Osteocyte (in vitro differentiated cells): ENCODE measurements around the gene VEGFA. TPM values are rescaled to one million over a fixed set of nuclear protein-coding genes. Genes with fewer than 3 reads are reported as not detected.

Experiments used
- DNase-seq: peaks from one replicate; pipeline ENCODE4 v3.0.0; 2021; ENCODE audit warnings: mixed read lengths; ENCODE audit not compliant: unreplicated experiment; ENCODE audit errors: extremely low spot score
- H3K27ac Mint-ChIP-seq: one replicate; pipeline ENCODE4 v1.8.0; 2021; ENCODE audit warnings: mild to moderate bottlenecking, mixed read lengths; ENCODE audit not compliant: unreplicated experiment
- H3K27me3 Mint-ChIP-seq: one replicate; pipeline ENCODE4 v1.8.0; 2021; ENCODE audit warnings: mixed read lengths; ENCODE audit not compliant: unreplicated experiment
- H3K36me3 Mint-ChIP-seq: one replicate; pipeline ENCODE4 v1.8.0; 2021; ENCODE audit warnings: mixed read lengths; ENCODE audit not compliant: unreplicated experiment
- H3K4me1 Mint-ChIP-seq: one replicate; pipeline ENCODE4 v1.8.0; 2021; ENCODE audit warnings: mixed read lengths; ENCODE audit not compliant: unreplicated experiment
- H3K4me3 Mint-ChIP-seq: one replicate; pipeline ENCODE4 v1.8.0; 2021; ENCODE audit warnings: mild to moderate bottlenecking, moderate library complexity, mixed read lengths; ENCODE audit not compliant: unreplicated experiment
- H3K9me3 Mint-ChIP-seq: one replicate; pipeline ENCODE4 v1.8.0; 2021; ENCODE audit warnings: mixed read lengths; ENCODE audit not compliant: unreplicated experiment
- total RNA-seq: library from RNA; stranded (reverse); gene quantifications from 2 replicates; pipeline ENCODE4 v1.2.1, GENCODE V29; 2021
- TF ChIP-seq, protein P1 (sequence below): fragments of 200-600 bp; sonication (generic); IDR thresholded peaks from 2 replicates; pipeline ENCODE4 v1.5.0; 2021; ENCODE audit warnings: antibody characterized with exemption, mild to moderate bottlenecking, moderate library complexity

Gene VEGFA
- total RNA-seq, 1 donor from 2014 or later, result 69.7 TPM

DNA sequence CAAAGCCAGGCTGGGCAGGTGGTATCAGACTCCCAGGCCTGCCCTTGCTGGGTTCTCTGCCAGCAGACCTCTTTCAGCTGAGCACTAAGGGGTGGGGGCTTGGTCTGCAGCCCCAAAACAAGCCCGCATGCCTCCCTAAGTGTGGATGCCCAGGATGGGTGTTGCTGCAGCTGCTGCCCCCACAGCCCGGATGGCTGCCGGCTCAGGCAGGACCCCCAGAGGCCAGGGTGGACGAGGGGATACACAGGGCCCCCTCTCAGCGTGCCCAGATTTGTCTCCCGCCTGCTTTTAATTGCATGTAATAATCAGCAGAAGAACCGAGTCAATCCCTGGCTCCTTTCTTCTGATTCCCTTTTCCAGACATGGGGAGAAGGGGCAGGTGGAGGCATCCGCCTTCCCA, 60.8 kb downstream of the VEGFA start:
- Mint-ChIP-seq H3K27me3 (peaks cover 29% of the 10 kb centered on the region), H3K4me3 (no peak overlapping the region), H3K4me1 (no peaks in the 10 kb centered on the region), H3K9me3 (no peaks in the 10 kb centered on the region), H3K36me3 (no peaks in the 10 kb centered on the region), H3K27ac (no peak overlapping the region)
- TF ChIP-seq, protein P1, sequence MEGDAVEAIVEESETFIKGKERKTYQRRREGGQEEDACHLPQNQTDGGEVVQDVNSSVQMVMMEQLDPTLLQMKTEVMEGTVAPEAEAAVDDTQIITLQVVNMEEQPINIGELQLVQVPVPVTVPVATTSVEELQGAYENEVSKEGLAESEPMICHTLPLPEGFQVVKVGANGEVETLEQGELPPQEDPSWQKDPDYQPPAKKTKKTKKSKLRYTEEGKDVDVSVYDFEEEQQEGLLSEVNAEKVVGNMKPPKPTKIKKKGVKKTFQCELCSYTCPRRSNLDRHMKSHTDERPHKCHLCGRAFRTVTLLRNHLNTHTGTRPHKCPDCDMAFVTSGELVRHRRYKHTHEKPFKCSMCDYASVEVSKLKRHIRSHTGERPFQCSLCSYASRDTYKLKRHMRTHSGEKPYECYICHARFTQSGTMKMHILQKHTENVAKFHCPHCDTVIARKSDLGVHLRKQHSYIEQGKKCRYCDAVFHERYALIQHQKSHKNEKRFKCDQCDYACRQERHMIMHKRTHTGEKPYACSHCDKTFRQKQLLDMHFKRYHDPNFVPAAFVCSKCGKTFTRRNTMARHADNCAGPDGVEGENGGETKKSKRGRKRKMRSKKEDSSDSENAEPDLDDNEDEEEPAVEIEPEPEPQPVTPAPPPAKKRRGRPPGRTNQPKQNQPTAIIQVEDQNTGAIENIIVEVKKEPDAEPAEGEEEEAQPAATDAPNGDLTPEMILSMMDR, result no peak
- DNase-seq, result no peak

DNA sequence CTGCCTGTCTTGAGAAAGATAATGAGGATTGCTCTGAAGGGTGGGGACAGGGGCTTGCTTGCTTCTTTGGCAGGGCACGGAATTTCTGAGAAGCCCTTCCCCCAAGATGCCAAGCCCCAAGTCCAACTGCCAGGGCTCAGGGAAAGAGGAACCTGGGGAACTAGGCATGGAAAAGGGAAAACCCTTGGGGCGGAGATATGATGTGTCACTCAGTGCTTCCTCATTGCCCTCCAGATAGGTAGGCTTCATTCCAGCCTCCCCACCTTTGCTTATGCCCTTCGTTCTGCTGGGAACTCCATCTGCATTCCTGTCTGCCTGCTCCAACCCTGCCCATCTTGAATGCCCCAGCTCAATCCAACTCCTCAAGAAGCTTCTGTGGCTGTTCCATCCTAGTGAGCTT, 61.2 kb downstream of the VEGFA start:
- H3K4me1 Mint-ChIP-seq, result no peaks in the 10 kb centered on the region
- TF ChIP-seq, protein P1, result no peak
- H3K27ac Mint-ChIP-seq, result no peak overlapping the region
- no peaks in the 10 kb centered on the region for H3K9me3 Mint-ChIP-seq
- peaks cover 29% of the 10 kb centered on the region for H3K27me3 Mint-ChIP-seq
- no peaks in the 10 kb centered on the region for H3K36me3 Mint-ChIP-seq
- DNase-seq, result no peak
- H3K4me3 Mint-ChIP-seq, result no peak overlapping the region

DNA sequence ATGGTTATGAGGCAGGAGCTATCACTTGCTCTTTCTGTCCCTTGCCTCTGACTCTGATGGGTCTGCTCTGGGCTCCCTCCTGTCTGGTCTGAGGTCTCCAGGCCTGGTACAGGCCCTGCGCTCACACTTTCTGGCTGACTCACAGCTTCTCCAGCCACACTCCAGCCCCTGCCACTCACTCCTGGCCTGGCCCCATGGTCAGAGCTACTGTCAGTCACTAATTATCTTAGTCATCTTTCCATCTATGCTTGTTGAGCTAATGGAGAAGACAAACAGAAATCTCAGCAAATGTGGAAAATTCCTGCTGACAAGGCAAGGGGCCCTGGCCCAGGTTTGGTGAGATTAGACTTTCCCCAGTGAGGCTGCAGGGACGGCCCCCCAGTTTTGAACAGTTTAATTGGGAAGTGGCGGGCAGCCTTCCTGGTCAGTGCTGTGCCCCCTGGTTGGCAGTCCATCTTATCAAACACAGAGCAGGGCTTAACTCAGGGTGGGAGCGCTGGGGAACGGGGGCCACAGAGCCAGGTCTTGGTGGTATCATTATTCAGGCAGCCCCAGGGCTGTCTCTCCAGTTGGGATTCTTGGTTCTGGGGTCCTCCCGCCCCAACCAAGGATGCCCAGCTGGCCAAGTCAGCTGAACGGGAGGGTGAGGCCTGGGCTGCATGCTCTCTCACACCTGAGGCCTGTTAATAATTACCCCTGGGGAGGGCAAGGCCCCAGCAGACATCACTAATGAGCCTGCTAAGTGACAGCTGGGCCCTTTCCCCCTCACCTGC, 63.4 kb downstream of the VEGFA start:
- Mint-ChIP-seq H3K4me1 (peaks cover 5% of the 10 kb centered on the region), H3K27me3 (peaks cover 25% of the 10 kb centered on the region), H3K36me3 (no peaks in the 10 kb centered on the region), H3K27ac (no peak overlapping the region), H3K4me3 (no peak overlapping the region), H3K9me3 (no peaks in the 10 kb centered on the region)
- TF ChIP-seq, protein P1, result no peak
- DNase-seq, result no peak

DNA sequence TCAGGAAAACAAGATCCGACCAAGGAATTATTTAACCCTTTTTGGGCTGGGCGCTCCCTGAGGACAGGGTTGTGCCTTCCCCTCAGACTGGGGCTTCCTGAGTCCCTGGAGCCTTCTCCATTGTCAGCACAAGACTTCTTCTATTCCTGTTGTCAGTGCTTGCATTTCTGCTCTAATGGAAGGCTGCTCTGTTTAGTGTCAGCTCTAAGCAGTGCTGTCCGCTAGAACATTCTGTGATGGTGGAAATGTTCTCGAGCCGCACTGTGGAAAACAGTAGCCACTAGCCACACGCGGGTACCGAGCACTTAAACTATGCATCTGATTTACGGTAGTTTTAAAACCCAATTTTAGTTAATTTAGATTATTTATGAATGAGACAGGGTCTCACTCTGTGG, 64.0 kb downstream of the VEGFA start:
- peaks cover 25% of the 10 kb centered on the region for H3K27me3 Mint-ChIP-seq
- peaks cover 7% of the 10 kb centered on the region for H3K4me1 Mint-ChIP-seq
- TF ChIP-seq, protein P1, result no peak
- H3K27ac Mint-ChIP-seq, result no peak overlapping the region
- H3K4me3 Mint-ChIP-seq, result no peak overlapping the region
- H3K36me3 Mint-ChIP-seq, result no peaks in the 10 kb centered on the region
- no peaks in the 10 kb centered on the region for H3K9me3 Mint-ChIP-seq
- no peak for DNase-seq

DNA sequence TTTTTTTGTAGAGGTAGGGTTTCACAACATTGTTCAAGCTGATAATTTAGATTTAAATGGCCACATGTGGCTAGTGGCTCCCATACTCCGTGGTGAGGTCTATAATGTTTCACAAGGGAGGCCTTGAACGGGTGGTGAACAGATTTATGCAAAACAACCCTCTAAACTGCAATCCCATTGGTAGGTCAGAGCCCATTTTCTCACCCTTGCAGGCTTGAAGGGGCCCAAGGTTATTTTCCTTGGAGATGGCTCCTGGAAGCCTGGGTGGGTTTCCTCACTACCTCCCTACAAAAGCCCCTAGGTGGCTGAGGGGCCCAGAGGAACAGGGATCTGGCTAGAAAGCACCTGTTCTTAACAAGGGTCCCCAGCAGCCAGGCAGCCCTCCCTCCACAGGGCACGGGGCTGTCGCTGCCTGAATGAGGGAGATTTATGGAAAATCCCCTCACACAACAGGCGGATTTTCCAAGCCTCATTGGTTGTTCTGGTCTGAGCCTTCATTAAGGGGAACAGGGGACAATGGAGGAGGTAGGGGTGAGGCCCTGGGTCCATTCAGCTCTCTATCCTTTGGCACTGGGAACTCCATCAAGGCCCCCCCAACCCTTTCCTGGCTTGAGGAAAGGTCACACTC, 64.6 kb downstream of the VEGFA start:
- no peaks in the 10 kb centered on the region for H3K36me3 Mint-ChIP-seq
- H3K27me3 Mint-ChIP-seq, result peaks cover 20% of the 10 kb centered on the region
- no peak overlapping the region for H3K4me3 Mint-ChIP-seq
- H3K27ac Mint-ChIP-seq, result no peak overlapping the region
- H3K9me3 Mint-ChIP-seq, result no peaks in the 10 kb centered on the region
- TF ChIP-seq, protein P1, result no peak
- DNase-seq, result no peak
- peaks cover 7% of the 10 kb centered on the region for H3K4me1 Mint-ChIP-seq
